Loucy (cell line): Measurements from ENCODE around the gene LRIG1.

ENCODE experiments used
- H2AFZ ChIP-seq: fragments of 200-600 bp; sonication (generic); 2 replicates; pipeline ENCODE4 v1.6.0; 2016; ENCODE audit warnings: antibody characterized with exemption, mild to moderate bottlenecking, low read length, moderate library complexity
- H3F3A ChIP-seq: fragments of 200-600 bp; 2 replicates; pipeline ENCODE4 v1.6.0; 2016; ENCODE audit warnings: antibody characterized with exemption, low read depth, mild to moderate bottlenecking
- H3K27me3 ChIP-seq: fragments of 200-600 bp; sonication (generic); 2 replicates; pipeline ENCODE4 v1.6.1; 2014; ENCODE audit warnings: low read length, mild to moderate bottlenecking; ENCODE audit not compliant: insufficient read depth, poor library complexity, severe bottlenecking
- H3K36me3 ChIP-seq: fragments of 200-600 bp; sonication (generic); 2 replicates; pipeline ENCODE4 v1.6.1; 2016; ENCODE audit warnings: low read length; ENCODE audit not compliant: insufficient read depth
- H3K4me1 ChIP-seq: fragments of 200-600 bp; sonication (generic); 2 replicates; pipeline ENCODE4 v1.5.1; 2014; ENCODE audit warnings: low read length, mild to moderate bottlenecking; ENCODE audit not compliant: insufficient read depth, poor library complexity, severe bottlenecking
- H3K4me2 ChIP-seq: fragments of 200-600 bp; sonication (generic); 2 replicates; pipeline ENCODE4 v1.6.0; 2014; ENCODE audit warnings: antibody characterized with exemption, low read length, low read depth, mild to moderate bottlenecking; ENCODE audit not compliant: poor library complexity, severe bottlenecking
- H3K4me3 ChIP-seq: fragments of 200-600 bp; sonication (generic); 2 replicates; pipeline ENCODE4 v1.5.1; 2014; ENCODE audit warnings: low read length, mild to moderate bottlenecking, mixed read lengths; ENCODE audit not compliant: poor library complexity, severe bottlenecking
- H3K79me2 ChIP-seq: fragments of 200-600 bp; sonication (generic); 2 replicates; pipeline ENCODE4 v1.6.1; 2014; ENCODE audit warnings: low read length; ENCODE audit not compliant: insufficient read depth
- H3K9ac ChIP-seq: fragments of 200-600 bp; sonication (generic); 2 replicates; pipeline ENCODE4 v1.6.0; 2014; ENCODE audit warnings: mild to moderate bottlenecking, low read depth, low read length, moderate library complexity; ENCODE audit not compliant: poor library complexity, severe bottlenecking
- H3K9me2 ChIP-seq: fragments of 200-600 bp; sonication (generic); replicated peaks from 2 replicates; pipeline ENCODE4 v1.6.1; 2016; ENCODE audit warnings: low read depth, low read length, mixed read lengths
- H3K9me3 ChIP-seq: fragments of 200-600 bp; sonication (generic); 2 replicates; pipeline ENCODE4 v1.6.1; 2014; ENCODE audit warnings: mild to moderate bottlenecking, antibody characterized with exemption, low read length, low read depth; ENCODE audit not compliant: insufficient read depth
- H4K20me1 ChIP-seq: fragments of 200-600 bp; sonication (generic); 2 replicates; pipeline ENCODE4 v1.6.0; 2014; ENCODE audit warnings: antibody characterized with exemption, low read length, mild to moderate bottlenecking; ENCODE audit not compliant: insufficient read depth, poor library complexity, severe bottlenecking
- EZH2phosphoT487 ChIP-seq: fragments of 200-600 bp; IDR thresholded peaks from 2 replicates; pipeline ENCODE4 v1.6.1; 2018; ENCODE audit warnings: antibody characterized with exemption, mild to moderate bottlenecking, moderate library complexity, borderline replicate concordance
- TF ChIP-seq, protein P1 (sequence below): fragments of 200-600 bp; sonication (generic); conservative IDR thresholded peaks from 2 replicates; pipeline ENCODE4 v1.5.1; 2014; ENCODE audit warnings: mild to moderate bottlenecking, antibody characterized with exemption, low read length

LRIG1 gene

GRCh38 chr3:66518126-66518525, 17.3 kb upstream of the LRIG1 start:
- no peak for TF ChIP-seq EZH2phosphoT487
- TF ChIP-seq, protein P1, sequence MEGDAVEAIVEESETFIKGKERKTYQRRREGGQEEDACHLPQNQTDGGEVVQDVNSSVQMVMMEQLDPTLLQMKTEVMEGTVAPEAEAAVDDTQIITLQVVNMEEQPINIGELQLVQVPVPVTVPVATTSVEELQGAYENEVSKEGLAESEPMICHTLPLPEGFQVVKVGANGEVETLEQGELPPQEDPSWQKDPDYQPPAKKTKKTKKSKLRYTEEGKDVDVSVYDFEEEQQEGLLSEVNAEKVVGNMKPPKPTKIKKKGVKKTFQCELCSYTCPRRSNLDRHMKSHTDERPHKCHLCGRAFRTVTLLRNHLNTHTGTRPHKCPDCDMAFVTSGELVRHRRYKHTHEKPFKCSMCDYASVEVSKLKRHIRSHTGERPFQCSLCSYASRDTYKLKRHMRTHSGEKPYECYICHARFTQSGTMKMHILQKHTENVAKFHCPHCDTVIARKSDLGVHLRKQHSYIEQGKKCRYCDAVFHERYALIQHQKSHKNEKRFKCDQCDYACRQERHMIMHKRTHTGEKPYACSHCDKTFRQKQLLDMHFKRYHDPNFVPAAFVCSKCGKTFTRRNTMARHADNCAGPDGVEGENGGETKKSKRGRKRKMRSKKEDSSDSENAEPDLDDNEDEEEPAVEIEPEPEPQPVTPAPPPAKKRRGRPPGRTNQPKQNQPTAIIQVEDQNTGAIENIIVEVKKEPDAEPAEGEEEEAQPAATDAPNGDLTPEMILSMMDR = no peak
- no peaks in the 10 kb centered on the region for H3K27me3 ChIP-seq

DNA sequence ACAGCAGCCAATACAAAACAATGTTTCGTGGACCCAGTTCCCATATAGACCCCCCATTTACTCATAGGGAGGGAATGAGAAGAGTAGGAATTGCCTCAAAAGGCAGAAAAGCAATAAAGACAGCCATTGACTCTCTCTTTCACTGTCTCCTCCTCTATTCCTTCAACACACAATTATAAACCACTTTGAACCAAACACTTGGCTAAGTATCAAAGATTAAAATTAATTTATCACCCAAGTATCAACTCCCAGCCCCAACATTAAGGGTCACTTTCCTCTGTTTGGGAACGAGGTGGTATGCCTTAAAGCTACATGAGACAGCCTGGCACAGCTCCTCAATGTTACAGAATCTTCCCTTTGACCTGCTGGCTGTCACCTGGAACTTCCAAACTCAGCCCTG, 16.4 kb upstream of the LRIG1 start:
- Histone ChIP-seq H3K4me1 (no peaks in the 10 kb centered on the region), H3K9me2 (no peaks in the 10 kb centered on the region), H3K27me3 (no peaks in the 10 kb centered on the region), H3K9me3 (no peaks in the 10 kb centered on the region; the same call in 1 of the 2 replicates), H4K20me1 (no peaks in the 10 kb centered on the region), H3K79me2 (no peaks in the 10 kb centered on the region), H3K9ac (no peak overlapping the region), H2AFZ (0 out of 2 replicates have a peak overlapping the region, but pooled peaks have one; percentile 23), H3F3A (no peaks in the 10 kb centered on the region), H3K4me3 (no peak overlapping the region), H3K36me3 (no peaks in the 10 kb centered on the region), H3K4me2 (no peak overlapping the region)
- TF ChIP-seq, protein P1 = no peak
- TF ChIP-seq EZH2phosphoT487 = no peak

More at GRCh38 chr3:66518126-66518525, 17.3 kb upstream of the LRIG1 start:
- no peaks in the 10 kb centered on the region for H4K20me1 ChIP-seq
- H3K9me2 ChIP-seq = no peaks in the 10 kb centered on the region
- H3F3A ChIP-seq = no peaks in the 10 kb centered on the region
- H3K79me2 ChIP-seq = no peaks in the 10 kb centered on the region
- no peak overlapping the region for H2AFZ ChIP-seq
- H3K9ac ChIP-seq = no peak overlapping the region
- H3K36me3 ChIP-seq = no peaks in the 10 kb centered on the region
- H3K4me3 ChIP-seq = no peak overlapping the region
- H3K4me1 ChIP-seq = no peaks in the 10 kb centered on the region
- H3K9me3 ChIP-seq = no peaks in the 10 kb centered on the region
- H3K4me2 ChIP-seq = no peak overlapping the region

DNA sequence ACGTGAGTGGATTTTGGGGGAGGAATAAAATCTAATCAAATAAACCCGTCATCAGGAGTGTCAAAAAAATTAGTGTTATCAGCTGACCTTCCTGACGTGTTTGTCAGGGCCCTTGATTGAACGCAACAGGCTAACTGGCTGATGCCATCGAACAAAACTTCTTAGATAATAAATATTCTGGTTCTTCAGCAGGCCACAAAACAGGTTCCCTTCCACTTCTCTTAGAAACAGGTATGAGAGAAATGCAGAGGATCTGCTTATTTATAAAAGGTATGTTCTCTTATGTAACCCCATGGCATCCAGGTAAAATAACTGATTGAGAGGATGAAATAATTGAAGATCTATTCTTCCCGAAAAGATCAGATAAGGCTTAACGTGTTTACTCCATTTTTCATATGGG, 7.6 kb upstream of the LRIG1 start:
- no peaks in the 10 kb centered on the region for H4K20me1 ChIP-seq
- H3K36me3 ChIP-seq = no peaks in the 10 kb centered on the region
- no peak overlapping the region for H3K4me2 ChIP-seq
- H3K4me1 ChIP-seq = peaks cover under 1% of the 10 kb centered on the region
- H3K4me3 ChIP-seq = no peak overlapping the region
- H3K9me3 ChIP-seq = no peaks in the 10 kb centered on the region; the same call in 1 of the 2 replicates
- no peak overlapping the region for H2AFZ ChIP-seq
- no peak overlapping the region for H3K9ac ChIP-seq
- no peaks in the 10 kb centered on the region for H3K27me3 ChIP-seq
- no peaks in the 10 kb centered on the region for H3K79me2 ChIP-seq
- no peaks in the 10 kb centered on the region for H3K9me2 ChIP-seq
- H3F3A ChIP-seq = no peaks in the 10 kb centered on the region
- TF ChIP-seq, protein P1 = no peak
- no peak for TF ChIP-seq EZH2phosphoT487
